Measurements from ENCODE around the gene KCNS1.

The KCNS1 gene

GRCh38 chr20:45058168-45058850 is 42.6 kb downstream of the KCNS1 start:
- H3K4me3 ChIP-seq (ENCODE audit: low read length) = no peak overlapping the region
- no peak for TF ChIP-seq ZNF274 (IDR thresholded peaks at IDR 0.05; ENCODE audit: low read depth, low read length)

DNA sequence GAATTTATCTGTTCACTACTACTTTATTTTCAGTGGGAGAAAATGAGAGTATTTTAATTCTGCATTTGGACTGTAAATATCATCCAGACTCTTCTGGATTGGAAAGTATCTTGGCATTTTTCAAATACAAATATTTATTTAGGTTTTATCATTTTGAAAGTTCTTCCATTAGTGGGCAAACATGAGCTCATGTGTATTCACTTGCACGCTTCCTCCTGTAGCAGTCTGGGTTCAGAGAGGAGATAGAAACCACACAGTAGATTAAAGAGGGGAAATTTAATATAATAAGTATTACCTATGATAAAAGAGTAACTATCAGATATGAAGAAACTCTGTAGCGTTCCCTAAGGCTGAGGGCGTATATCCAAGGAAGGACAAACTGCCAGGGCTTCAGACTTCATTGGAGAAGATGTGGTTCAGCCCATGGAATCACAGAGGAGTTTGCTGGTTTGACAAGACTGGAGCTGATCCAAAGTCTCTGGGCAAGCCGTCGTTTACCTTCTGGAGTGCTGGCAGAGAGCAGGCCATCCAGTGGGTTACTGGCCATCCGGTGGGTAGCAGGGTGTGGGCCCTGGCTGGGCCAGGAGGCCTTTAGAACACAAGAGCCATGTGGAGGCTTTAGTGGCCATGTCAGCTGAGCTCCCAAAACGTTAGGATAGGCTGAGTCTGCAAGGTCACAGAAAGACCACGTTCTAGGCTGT is 44.3 kb downstream of the KCNS1 start:
- TF ChIP-seq ZNF274 (IDR thresholded peaks at IDR 0.05; ENCODE audit: low read depth, low read length) = no peak
- no peak overlapping the region for H3K4me3 ChIP-seq (ENCODE audit: low read length)

- H3K4me3 ChIP-seq (ENCODE audit: low read length) = no peak overlapping the region
- TF ChIP-seq ZNF274 (IDR thresholded peaks at IDR 0.05; ENCODE audit: low read depth, low read length) = no peak
Observed at GRCh38 chr20:45055056-45055455, 45.9 kb downstream of the KCNS1 start.

DNA sequence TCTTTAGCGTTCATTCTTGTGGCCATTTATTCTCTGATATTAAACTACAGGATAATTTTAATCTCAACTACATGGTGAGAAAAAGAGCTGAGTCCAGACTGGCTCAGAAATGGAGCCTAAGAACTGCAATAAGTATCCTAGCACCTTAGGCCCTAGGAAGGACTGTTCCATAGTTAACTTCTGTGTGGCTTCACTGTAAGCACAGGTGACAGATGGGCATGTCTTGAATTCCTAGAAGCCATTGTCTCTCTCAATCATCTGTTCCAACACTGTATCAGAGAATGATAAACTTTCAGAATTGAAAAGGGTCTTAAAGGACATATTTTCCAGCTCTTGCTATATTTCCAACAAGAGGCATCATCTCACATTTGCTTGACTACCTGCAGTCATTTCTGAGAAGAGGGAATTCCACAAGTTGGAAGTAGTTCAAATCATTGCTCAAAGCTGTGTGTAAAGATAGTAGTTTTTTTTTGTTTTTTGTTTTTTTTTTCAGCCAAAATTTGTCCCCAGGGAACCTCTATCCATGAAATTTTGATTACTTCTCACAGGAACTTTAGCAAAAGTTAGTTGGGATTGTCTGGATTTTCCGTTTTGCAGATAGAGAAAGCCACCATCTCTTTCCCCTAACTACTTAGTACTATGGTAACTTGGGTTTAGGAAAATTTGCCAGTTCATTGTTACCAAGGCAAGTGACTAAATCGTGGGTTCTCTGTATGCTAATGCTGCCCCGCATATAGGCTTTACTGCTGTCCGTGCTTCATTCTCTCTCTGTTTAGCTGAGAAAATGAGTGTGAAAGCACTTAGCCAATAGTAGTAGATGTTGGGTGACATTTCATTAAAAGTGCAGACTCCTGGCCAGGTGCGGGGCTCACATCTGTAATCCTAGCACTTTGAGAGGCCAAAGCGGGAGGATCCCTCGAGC is 47.2 kb downstream of the KCNS1 start:
- TF ChIP-seq ZNF274 (IDR thresholded peaks at IDR 0.05; ENCODE audit: low read depth, low read length) = no peak
- H3K4me3 ChIP-seq (ENCODE audit: low read length) = no peak overlapping the region

GRCh38 chr20:45052698-45053429 is 48.1 kb downstream of the KCNS1 start:
- H3K4me3 ChIP-seq (ENCODE audit: low read length) = no peak overlapping the region
- TF ChIP-seq ZNF274 (IDR thresholded peaks at IDR 0.05; ENCODE audit: low read depth, low read length) = no peak

DNA sequence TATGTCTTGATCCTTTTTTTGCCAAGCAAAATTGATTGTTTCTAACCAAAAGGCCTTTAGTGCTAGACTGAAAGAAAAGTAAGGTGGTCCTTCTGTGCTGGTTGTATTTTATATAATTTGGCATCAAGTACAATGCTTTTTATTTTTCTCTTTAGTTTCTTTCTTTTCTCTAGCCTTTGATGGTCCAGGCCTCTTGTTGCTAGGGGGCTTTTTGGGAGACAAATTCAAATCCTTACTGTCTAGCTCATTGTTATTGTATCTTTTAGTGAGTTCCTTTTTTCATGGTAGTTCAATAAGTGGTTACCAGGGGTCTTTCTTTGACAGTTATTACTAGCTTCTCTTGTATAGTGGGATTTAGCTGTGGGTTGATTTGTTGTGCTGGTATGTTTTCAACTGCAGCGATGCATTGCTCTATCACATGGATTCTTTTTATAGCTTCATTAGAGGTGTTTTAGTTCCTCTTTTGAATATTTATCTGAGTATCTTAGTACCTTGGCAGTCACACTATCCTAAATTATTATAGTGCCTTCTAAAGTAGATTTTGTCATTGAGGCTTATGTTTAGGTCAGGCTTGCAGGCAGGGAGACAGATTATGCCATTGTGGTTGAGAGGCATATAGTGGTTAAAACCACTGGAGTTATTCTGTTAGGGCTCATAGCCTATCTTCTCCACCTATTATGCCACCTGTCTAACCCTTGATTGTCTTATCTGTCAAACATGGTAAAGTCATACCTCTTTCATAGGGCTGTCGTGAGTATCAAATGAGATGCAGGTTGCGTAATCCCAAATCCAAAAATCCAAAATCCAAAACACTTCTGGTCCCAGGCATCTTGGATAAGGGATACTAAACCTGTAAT is 49.5 kb downstream of the KCNS1 start:
- no peak for TF ChIP-seq ZNF274 (IDR thresholded peaks at IDR 0.05; ENCODE audit: low read depth, low read length)
- no peak overlapping the region for H3K4me3 ChIP-seq (ENCODE audit: low read length)

DNA sequence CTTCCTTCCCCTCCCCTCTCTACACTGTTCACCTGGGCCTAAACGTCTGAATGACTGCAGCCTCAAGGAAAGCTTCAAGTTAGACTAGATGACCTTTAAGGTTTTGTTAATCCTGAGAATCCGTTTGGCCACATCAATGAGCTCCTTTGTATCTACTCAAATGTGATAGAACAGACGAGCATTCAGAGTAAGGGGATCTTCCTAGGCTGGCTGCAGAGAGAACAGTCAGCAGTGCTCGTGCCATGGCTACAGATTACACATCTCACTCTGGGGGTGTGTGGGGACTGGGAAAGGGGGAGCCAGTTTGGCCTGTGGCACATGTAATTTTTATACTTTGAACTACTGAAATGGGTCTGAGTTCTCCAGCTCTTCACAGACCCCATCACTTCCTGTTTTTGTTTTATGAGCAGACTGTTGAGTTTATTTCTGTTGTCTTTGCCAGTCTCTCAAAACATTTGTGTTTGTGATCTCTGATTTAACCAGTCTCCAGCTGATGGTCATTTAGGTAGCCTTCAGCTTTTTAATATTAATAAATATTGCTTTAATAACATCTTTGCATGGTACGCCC is 50.9 kb downstream of the KCNS1 start:
- TF ChIP-seq ZNF274 (IDR thresholded peaks at IDR 0.05; ENCODE audit: low read depth, low read length) = no peak

DNA sequence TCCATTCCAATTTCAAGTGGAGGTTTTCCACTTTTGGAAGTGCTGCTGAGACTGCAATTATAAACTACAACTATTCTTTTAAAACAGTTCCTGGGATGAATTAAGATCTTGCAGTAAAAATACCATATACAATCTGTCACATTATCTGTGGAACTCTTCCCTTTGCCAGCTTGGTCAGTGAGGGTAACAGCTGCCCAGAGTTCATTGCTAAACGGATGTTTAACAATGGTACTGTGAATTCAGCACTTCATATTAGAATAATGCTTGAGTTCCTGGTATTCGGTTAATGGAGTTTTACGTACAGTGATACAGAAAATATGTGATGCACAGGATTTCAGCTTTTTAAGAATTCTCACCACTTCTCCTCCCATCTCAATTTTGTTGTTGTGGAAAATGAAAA is 51.5 kb downstream of the KCNS1 start:
- no peak for TF ChIP-seq ZNF274 (IDR thresholded peaks at IDR 0.05; ENCODE audit: low read depth, low read length)
- no peak overlapping the region for H3K4me3 ChIP-seq (ENCODE audit: low read length)

More for the DNA sequence above, 50.9 kb downstream of the KCNS1 start:
- no peak overlapping the region for H3K4me3 ChIP-seq (ENCODE audit: low read length)

DNA sequence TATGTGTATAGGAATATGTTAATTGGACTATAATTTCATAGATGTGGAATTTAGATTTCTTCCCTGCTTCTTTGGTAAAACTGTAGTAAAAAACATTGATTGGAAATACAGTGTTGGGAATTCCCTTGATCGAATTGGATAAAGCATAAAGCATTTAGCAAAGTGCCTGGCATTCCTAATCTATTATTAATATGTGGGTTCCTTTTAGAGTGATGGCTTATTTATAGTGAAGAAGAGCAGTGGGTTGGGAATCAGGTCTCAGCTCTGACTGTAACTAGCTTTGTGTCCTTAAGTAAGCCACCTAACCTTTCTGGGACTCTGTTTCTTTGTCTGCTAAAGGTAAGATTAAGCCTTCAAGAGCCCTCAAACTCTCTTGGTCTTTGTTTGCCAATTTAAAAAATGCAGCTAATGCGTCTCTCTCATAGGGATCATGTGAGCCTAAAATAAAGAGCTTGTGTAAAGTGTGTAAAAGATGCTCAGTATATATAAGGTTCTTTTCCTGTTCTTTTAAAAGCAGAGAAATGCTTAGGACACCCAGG is 53.3 kb downstream of the KCNS1 start:
- TF ChIP-seq ZNF274 (IDR thresholded peaks at IDR 0.05; ENCODE audit: low read depth, low read length) = no peak
- no peak overlapping the region for H3K4me3 ChIP-seq (ENCODE audit: low read length)

- H3K4me3 ChIP-seq (ENCODE audit: low read length) = no peak overlapping the region
- TF ChIP-seq ZNF274 (IDR thresholded peaks at IDR 0.05; ENCODE audit: low read depth, low read length) = no peak
Observed at GRCh38 chr20:45044601-45045000, 56.3 kb downstream of the KCNS1 start.

DNA sequence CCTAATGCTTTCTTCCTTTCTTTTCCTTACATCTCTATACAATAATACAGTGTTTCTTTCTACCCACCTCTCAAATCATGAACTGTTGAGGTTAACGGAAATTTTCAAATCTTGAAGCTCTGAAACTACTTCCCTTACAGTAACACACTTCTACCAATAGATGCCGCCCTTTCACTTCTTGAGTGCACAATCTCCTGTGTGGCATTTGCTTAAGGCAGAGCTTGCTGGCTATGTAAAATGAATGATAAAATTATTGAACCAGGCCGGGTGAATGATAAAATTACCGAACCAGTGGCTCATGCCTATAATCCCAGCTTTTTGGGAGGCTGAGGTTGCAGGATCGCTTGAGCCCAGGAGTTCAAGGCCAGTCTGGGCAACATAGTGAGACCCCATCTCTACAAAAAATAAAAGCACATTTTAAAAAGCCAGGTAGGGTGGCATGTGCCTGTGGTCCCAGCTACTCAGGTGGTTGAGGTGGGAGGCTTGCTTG is 56.8 kb downstream of the KCNS1 start:
- H3K4me3 ChIP-seq (ENCODE audit: low read length) = no peak overlapping the region
- TF ChIP-seq ZNF274 (IDR thresholded peaks at IDR 0.05; ENCODE audit: low read depth, low read length) = no peak

DNA sequence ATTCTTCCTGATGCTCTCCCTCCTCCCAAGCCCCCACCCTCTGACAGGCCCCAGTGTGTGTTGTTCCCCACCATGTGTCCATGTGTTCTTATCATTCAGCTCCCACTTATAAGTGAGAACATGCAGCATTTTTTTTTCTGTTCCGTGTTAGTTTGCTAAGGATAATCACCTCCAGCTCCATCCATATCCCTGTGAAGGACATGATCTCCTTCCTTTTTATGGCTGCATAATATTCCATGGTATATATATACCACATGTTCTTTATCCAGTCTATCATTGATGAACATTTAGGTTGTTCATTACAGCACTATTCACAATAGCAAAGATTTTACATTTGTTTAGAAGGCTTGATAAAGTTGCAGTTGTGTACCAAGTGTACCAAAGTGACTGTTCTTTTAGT is 57.9 kb downstream of the KCNS1 start:
- H3K4me3 ChIP-seq (ENCODE audit: low read length) = no peak overlapping the region
- TF ChIP-seq ZNF274 (IDR thresholded peaks at IDR 0.05; ENCODE audit: low read depth, low read length) = no peak
